GM12878 (cell line): ENCODE data around the gene CD27. TPM values are rescaled to one million over a fixed set of nuclear protein-coding genes. Genes with fewer than 3 reads are reported as not detected.

Experiments used
- BACH1 ChIP-seq: fragments of 450-650 bp; IDR thresholded peaks from 2 replicates; pipeline ENCODE4 v1.6.1; 2017; ENCODE audit warnings: mild to moderate bottlenecking, borderline replicate concordance
- CEBPB ChIP-seq, 2 experiments: fragments of 150-350 bp in 1 of 2; IDR thresholded peaks; 2 replicates each; pipeline ENCODE4 v1.6.1; 2012 to 2014; ENCODE audit warnings: low read depth in 2 of 2, low read length in 2 of 2, borderline replicate concordance in 1 of 2, inconsistent platforms in 1 of 2
- IKZF2 ChIP-seq, 2 experiments: fragments of 450-650 bp; IDR thresholded peaks; 2 replicates each; pipeline ENCODE4 v1.6.1; 2017; ENCODE audit warnings: mild to moderate bottlenecking in 2 of 2, moderate library complexity in 2 of 2
- JUNB ChIP-seq: IDR thresholded peaks from 2 replicates; pipeline ENCODE4 v1.6.1; 2016; ENCODE audit warnings: antibody characterized with exemption, mild to moderate bottlenecking
- KAT2A ChIP-seq: conservative IDR thresholded peaks from 2 replicates; pipeline ENCODE4 v1.6.1; 2011; ENCODE audit warnings: low read depth, low read length; ENCODE audit not compliant: control insufficient read depth
- MEF2A ChIP-seq: IDR thresholded peaks from 2 replicates; pipeline ENCODE4 v1.6.1; 2011; ENCODE audit warnings: low read depth, mild to moderate bottlenecking, low read length, moderate library complexity; ENCODE audit not compliant: insufficient read depth
- POU2F2 ChIP-seq: IDR thresholded peaks from 3 replicates; pipeline ENCODE4 v1.6.1; 2011; ENCODE audit warnings: low read depth, mild to moderate bottlenecking, low read length, borderline replicate concordance
- RAD51 ChIP-seq: fragments of 450-650 bp; IDR thresholded peaks from 2 replicates; pipeline ENCODE4 v1.6.1; 2016; ENCODE audit warnings: moderate library complexity, mild to moderate bottlenecking, inconsistent platforms
- RB1 ChIP-seq: fragments of 450-650 bp; formaldehyde crosslinking; IDR thresholded peaks from 2 replicates; pipeline ENCODE4 v1.6.1; 2017; ENCODE audit warnings: mild to moderate bottlenecking, borderline replicate concordance
- RELA ChIP-seq: fragments of 450-650 bp; IDR thresholded peaks from 2 replicates; pipeline ENCODE4 v1.8.0; 2014; ENCODE audit warnings: borderline replicate concordance; ENCODE audit not compliant: partially characterized antibody
- SIX5 ChIP-seq: IDR thresholded peaks from 2 replicates; pipeline ENCODE4 v1.6.1; 2011; ENCODE audit warnings: mild to moderate bottlenecking, low read depth, low read length, moderate library complexity; ENCODE audit not compliant: severe bottlenecking
- SMAD1 ChIP-seq: fragments of 450-650 bp; IDR thresholded peaks from 2 replicates; pipeline ENCODE4 v1.6.1; 2018; ENCODE audit warnings: mild to moderate bottlenecking, low read depth; ENCODE audit not compliant: partially characterized antibody
- ZBED1 ChIP-seq: IDR thresholded peaks from 2 replicates; pipeline ENCODE4 v1.6.1; 2016; ENCODE audit warnings: borderline replicate concordance
- polyA plus RNA-seq, 11 experiments: library from polyadenylated mRNA; depleted of rRNA in 4 of 11; unstranded in 6 of 11; stranded (reverse) in 5 of 11; fragments of >200 nt; fragmentation: Nextera tagmentation in 4 of 11; fragmentation: Illumina TruSeq in 1 of 11; extraction: Ambion mirVana in 4 of 11; extraction: Trizol in 1 of 11; gene quantifications; 1 replicate in 1 of 11; 2 replicates in 10 of 11; pipeline versions ENCODE4 v1.2.1 to v1.2.3, GENCODE V29; 2011 to 2016; ENCODE audit warnings: inconsistent platforms in 2 of 11, missing spikeins in 2 of 11, low read depth in 1 of 11
- total RNA-seq, 4 experiments: library from RNA; depleted of rRNA in 3 of 4; stranded (reverse); fragments of >200 nt in 3 of 4; fragmentation: Illumina TruSeq in 1 of 4; extraction: Trizol in 1 of 4; gene quantifications; 2 replicates each; pipeline versions ENCODE4 v1.2.1 to v1.2.3, GENCODE V29; 2013 to 2021
- TF ChIP-seq, protein P1 (sequence below): fragments of 450-650 bp; IDR thresholded peaks from 2 replicates; pipeline ENCODE4 v1.6.1; 2016; ENCODE audit warnings: mild to moderate bottlenecking
- TF ChIP-seq, protein P2 (sequence below): fragments of 450-650 bp; IDR thresholded peaks from 2 replicates; pipeline ENCODE4 v1.6.1; 2017; ENCODE audit warnings: borderline replicate concordance
- TF ChIP-seq, protein P3 (sequence below): fragments of 450-650 bp; IDR thresholded peaks from 2 replicates; pipeline ENCODE4 v1.6.1; 2018; ENCODE audit warnings: borderline replicate concordance, mild to moderate bottlenecking; ENCODE audit not compliant: partially characterized antibody
- TF ChIP-seq, protein P4 (sequence below): fragments of 450-650 bp; conservative IDR thresholded peaks from 2 replicates; pipeline ENCODE4 v1.6.1; 2017; ENCODE audit warnings: mild to moderate bottlenecking, moderate library complexity
- TF ChIP-seq, protein P5 (sequence below): fragments of 450-650 bp; IDR thresholded peaks from 2 replicates; pipeline ENCODE4 v1.6.1; 2016; ENCODE audit warnings: mild to moderate bottlenecking

CD27 gene
- total and polyA plus RNA-seq, 10 of the 15 experiments (the other 5 are each of a cell fraction or from before 2014, with no cell fraction given): 4.9 to 184 (median 106) TPM

DNA sequence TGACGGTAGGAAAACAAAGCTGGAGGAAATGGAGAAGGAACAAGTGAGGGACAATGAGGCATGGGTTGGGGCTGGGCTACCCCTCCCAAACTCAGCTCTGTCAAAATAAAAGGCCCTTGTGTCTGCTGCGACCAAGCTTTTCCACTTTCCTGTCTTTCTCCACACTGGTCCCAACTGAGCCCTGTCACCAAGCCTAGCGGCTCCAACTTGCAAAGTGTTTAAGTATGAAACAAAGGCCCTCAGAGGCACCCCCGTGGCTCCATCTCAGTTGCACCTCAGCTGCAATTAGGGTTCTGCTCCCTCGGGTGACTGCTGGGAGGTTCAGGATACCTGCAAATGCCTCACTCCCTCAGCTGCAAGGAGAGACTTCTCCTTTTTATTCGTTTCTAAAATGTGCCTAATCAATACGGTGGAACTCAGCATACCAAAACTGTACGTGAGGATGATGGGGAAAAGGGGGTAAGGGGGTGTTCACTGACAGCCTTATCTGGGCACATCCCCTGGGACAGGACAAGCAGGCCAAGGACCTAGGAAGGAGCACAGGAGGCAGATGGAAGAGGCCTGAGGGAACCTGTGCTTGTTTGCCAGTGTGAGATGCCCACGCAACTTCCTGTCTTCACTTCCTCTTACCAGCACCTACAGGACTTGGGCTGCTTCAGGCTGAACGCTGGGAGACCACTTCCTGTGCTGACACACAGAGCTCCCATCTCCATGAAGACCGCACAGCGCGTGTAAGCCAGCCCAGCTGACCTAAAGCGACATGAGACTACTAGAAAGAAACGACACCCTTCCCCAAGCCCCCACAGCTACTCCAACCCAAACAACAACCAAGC is 16.9 kb downstream of the CD27 start (continued):
- TF ChIP-seq, protein P1, sequence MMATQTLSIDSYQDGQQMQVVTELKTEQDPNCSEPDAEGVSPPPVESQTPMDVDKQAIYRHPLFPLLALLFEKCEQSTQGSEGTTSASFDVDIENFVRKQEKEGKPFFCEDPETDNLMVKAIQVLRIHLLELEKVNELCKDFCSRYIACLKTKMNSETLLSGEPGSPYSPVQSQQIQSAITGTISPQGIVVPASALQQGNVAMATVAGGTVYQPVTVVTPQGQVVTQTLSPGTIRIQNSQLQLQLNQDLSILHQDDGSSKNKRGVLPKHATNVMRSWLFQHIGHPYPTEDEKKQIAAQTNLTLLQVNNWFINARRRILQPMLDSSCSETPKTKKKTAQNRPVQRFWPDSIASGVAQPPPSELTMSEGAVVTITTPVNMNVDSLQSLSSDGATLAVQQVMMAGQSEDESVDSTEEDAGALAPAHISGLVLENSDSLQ: no peak
- TF ChIP-seq, protein P2, sequence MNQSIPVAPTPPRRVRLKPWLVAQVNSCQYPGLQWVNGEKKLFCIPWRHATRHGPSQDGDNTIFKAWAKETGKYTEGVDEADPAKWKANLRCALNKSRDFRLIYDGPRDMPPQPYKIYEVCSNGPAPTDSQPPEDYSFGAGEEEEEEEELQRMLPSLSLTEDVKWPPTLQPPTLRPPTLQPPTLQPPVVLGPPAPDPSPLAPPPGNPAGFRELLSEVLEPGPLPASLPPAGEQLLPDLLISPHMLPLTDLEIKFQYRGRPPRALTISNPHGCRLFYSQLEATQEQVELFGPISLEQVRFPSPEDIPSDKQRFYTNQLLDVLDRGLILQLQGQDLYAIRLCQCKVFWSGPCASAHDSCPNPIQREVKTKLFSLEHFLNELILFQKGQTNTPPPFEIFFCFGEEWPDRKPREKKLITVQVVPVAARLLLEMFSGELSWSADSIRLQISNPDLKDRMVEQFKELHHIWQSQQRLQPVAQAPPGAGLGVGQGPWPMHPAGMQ: no peak
- TF ChIP-seq JUNB (no peak), RELA (no peak), CEBPB (IDR thresholded peaks at IDR 0.05; ENCODE audit: borderline replicate concordance in 1 of 2, low read depth in 2 of 2, low read length in 2 of 2) (no peak), BACH1 (peak; percentile 76; the same call in 1 of the 2 replicates), ZBED1 (no peak; the same call in 1 of the 2 replicates), SMAD1 (no peak), RAD51 (peak; percentile 75), RB1 (0 out of 2 replicates have a peak, but pooled peaks have one; percentile 32), SIX5 (no peak), MEF2A (peak; percentile 47; the same call in 1 of the 2 replicates), POU2F2 (peak; percentile 76), IKZF2 (IDR thresholded peaks at IDR 0.05) (peak; percentile 96 to 97), KAT2A (no peak)
- TF ChIP-seq, protein P3, sequence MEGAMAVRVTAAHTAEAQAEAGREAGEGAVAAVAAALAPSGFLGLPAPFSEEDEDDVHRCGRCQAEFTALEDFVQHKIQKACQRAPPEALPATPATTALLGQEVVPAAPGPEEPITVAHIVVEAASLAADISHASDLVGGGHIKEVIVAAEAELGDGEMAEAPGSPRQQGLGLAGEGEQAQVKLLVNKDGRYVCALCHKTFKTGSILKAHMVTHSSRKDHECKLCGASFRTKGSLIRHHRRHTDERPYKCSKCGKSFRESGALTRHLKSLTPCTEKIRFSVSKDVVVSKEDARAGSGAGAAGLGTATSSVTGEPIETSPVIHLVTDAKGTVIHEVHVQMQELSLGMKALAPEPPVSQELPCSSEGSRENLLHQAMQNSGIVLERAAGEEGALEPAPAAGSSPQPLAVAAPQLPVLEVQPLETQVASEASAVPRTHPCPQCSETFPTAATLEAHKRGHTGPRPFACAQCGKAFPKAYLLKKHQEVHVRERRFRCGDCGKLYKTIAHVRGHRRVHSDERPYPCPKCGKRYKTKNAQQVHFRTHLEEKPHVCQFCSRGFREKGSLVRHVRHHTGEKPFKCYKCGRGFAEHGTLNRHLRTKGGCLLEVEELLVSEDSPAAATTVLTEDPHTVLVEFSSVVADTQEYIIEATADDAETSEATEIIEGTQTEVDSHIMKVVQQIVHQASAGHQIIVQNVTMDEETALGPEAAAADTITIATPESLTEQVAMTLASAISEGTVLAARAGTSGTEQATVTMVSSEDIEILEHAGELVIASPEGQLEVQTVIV: no peak
- TF ChIP-seq, protein P4, sequence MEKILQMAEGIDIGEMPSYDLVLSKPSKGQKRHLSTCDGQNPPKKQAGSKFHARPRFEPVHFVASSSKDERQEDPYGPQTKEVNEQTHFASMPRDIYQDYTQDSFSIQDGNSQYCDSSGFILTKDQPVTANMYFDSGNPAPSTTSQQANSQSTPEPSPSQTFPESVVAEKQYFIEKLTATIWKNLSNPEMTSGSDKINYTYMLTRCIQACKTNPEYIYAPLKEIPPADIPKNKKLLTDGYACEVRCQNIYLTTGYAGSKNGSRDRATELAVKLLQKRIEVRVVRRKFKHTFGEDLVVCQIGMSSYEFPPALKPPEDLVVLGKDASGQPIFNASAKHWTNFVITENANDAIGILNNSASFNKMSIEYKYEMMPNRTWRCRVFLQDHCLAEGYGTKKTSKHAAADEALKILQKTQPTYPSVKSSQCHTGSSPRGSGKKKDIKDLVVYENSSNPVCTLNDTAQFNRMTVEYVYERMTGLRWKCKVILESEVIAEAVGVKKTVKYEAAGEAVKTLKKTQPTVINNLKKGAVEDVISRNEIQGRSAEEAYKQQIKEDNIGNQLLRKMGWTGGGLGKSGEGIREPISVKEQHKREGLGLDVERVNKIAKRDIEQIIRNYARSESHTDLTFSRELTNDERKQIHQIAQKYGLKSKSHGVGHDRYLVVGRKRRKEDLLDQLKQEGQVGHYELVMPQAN: peak; percentile 43; the same call in 1 of the 2 replicates
- TF ChIP-seq, protein P5, sequence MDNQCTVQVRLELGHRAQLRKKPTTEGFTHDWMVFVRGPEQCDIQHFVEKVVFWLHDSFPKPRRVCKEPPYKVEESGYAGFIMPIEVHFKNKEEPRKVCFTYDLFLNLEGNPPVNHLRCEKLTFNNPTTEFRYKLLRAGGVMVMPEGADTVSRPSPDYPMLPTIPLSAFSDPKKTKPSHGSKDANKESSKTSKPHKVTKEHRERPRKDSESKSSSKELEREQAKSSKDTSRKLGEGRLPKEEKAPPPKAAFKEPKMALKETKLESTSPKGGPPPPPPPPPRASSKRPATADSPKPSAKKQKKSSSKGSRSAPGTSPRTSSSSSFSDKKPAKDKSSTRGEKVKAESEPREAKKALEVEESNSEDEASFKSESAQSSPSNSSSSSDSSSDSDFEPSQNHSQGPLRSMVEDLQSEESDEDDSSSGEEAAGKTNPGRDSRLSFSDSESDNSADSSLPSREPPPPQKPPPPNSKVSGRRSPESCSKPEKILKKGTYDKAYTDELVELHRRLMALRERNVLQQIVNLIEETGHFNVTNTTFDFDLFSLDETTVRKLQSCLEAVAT: peak; percentile 66; the same call in 1 of the 2 replicates
